Spinal cord (tissue), 10 donors: Measurements from ENCODE around the gene FAM72D. TPM values are rescaled to one million over a fixed set of nuclear protein-coding genes. Genes with fewer than 3 reads are reported as not detected.
"Not testable (repeated sequence)": the region's sequence is repeated elsewhere in the genome, so short reads cannot be mapped to it uniquely, and the experiment has no call there.

Experiments used
- DNase-seq, 6 donors: peaks; one replicate each; pipeline versions ENCODE4 v3.0.0 to v3.0.0-alpha.2; 2013 to 2015; ENCODE audit warnings: low spot score in 6 of 6, low read depth in 4 of 6
- H3K27ac ChIP-seq: one replicate; pipeline ENCODE4 v1.5.1; 2013; ENCODE audit warnings: low read depth, low read length, control low read depth
- H3K27me3 ChIP-seq: one replicate; pipeline ENCODE4 v1.6.1; 2013; ENCODE audit warnings: low read length; ENCODE audit not compliant: control insufficient read depth, insufficient read depth
- H3K36me3 ChIP-seq: one replicate; pipeline ENCODE4 v1.6.1; 2013; ENCODE audit warnings: low read length; ENCODE audit not compliant: control insufficient read depth, insufficient read depth
- H3K4me1 ChIP-seq: one replicate; pipeline ENCODE4 v1.6.1; 2013; ENCODE audit warnings: low read length; ENCODE audit not compliant: control insufficient read depth, insufficient read depth
- H3K4me3 ChIP-seq: one replicate; pipeline ENCODE4 v1.5.1; 2013; ENCODE audit warnings: low read depth, low read length, control low read depth
- H3K9me3 ChIP-seq: one replicate; pipeline ENCODE4 v1.6.1; 2013; ENCODE audit warnings: low read length; ENCODE audit not compliant: control insufficient read depth, insufficient read depth
- WGBS: methylation state at CpG from one replicate; pipeline ENCODE4 v1.1.5; 2013; ENCODE audit warnings: missing lambda C conversion rate; ENCODE audit not compliant: insufficient coverage; 5-methylcytosine and 5-hydroxymethylcytosine counted together
- polyA plus RNA-seq, 2 donors: library from polyadenylated mRNA; unstranded; fragments of 120-200 nt; gene quantifications; one replicate each; pipeline ENCODE4 v1.2.1, GENCODE V29; 2013; ENCODE audit not compliant: insufficient read length in 2 of 2
- total RNA-seq, 2 donors: library from RNA; depleted of rRNA in 1 of 2; stranded (reverse); fragments of 120-200 nt in 1 of 2; fragments of >200 nt in 1 of 2; gene quantifications; one replicate each; pipeline versions ENCODE4 v1.2.3 to v1.2.4, GENCODE V29; 2013 to 2014
- donor health status: healthy.

Gene FAM72D
- total and polyA plus RNA-seq, 4 donors: 0.94 to 3.3 (median 2.0) TPM

- WGBS: no CpG with 5 or more reads among the region's 5 CpGs
- not testable (repeated sequence) for H3K4me3 ChIP-seq, H3K27ac ChIP-seq, H3K27me3 ChIP-seq, H3K4me1 ChIP-seq, H3K9me3 ChIP-seq, H3K36me3 ChIP-seq
- DNase-seq: peak in 1 of 6 donors; percentile 0
Measured at GRCh38 chr1:145065194-145065826, 30.5 kb upstream of the FAM72D start.

DNA sequence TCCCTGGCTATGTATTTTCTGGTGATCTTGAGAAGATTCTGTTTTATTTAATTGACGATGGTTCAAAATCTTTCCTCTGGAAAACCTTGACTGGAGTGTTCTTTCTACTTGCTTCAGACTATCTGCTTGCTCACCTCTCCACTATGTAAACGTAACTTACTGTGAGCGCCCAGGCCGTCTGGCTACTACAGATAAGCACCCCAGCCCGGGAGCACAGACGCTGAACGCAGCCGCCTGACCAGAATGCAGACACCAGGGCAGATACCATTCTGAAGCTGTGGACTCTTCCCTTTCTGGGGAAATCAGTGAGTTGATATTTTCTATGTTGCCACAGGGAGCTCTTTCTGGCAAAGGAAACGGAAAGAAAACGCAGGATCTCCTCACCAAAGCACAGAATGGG, 29.3 kb upstream of the FAM72D start:
- not testable (repeated sequence) for H3K36me3 ChIP-seq, H3K4me1 ChIP-seq, H3K27me3 ChIP-seq, DNase-seq, H3K27ac ChIP-seq, H3K9me3 ChIP-seq, H3K4me3 ChIP-seq
- WGBS: no CpG with 5 or more reads among the region's 10 CpGs

DNA sequence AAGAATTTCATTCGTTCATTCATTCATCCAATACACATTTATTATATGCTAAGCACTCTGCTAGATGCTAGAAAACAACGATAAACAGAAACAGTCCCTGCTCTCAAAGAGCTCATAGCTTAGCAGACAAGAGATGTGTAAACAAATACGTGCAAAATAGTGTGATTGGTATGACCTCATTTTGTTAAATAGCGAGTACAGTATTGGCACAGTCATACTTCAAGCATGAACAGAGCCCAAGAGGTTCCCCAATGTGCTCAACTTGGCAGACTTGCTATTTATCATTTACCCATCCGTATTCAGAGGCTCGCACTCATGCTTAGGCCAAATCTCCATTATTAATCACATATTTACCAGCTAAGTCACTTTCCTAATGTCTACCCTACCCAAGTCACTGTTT, 24.2 kb upstream of the FAM72D start:
- DNase-seq, H3K27ac ChIP-seq: not testable (repeated sequence)
- WGBS: no CpG with 5 or more reads among the region's 6 CpGs

GRCh38 chr1:145074021-145074559, 21.7 kb upstream of the FAM72D start:
- H3K36me3 ChIP-seq, DNase-seq, H3K27ac ChIP-seq, H3K27me3 ChIP-seq, H3K4me1 ChIP-seq, H3K9me3 ChIP-seq, H3K4me3 ChIP-seq: not testable (repeated sequence)
- no CpG with 5 or more reads among the region's 6 CpGs for WGBS

More for the DNA sequence above, 24.2 kb upstream of the FAM72D start:
- H3K36me3 ChIP-seq, H3K27me3 ChIP-seq, H3K9me3 ChIP-seq, H3K4me1 ChIP-seq, H3K4me3 ChIP-seq: not testable (repeated sequence)

DNA sequence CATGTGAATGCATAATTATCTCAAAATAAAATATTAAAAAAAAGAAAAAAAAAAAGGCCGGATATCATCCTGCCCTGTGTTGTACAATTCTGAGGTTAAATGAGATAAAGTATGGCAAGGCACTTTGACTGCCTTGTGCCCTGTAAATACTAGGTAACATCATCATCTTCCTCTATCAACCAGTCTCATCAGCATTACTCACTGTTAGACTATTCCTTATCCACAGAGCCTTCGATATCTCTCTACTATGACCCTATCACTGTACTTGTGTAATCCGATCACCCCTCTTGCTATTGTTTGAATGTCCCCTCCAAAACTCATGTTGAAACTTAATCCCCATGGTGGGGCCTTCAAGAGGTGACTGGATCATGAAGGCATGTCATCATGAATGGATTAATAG, 18.9 kb upstream of the FAM72D start:
- H3K36me3 ChIP-seq, H3K4me3 ChIP-seq: not testable (repeated sequence)
- WGBS: no CpG with 5 or more reads among the region's 3 CpGs

GRCh38 chr1:145077872-145078786, 17.6 kb upstream of the FAM72D start:
- H3K4me1 ChIP-seq, H3K9me3 ChIP-seq, H3K4me3 ChIP-seq, H3K27me3 ChIP-seq, DNase-seq, H3K36me3 ChIP-seq, H3K27ac ChIP-seq: not testable (repeated sequence)
- WGBS: no CpG with 5 or more reads among the region's 11 CpGs

More for the DNA sequence above, 18.9 kb upstream of the FAM72D start:
- H3K4me1 ChIP-seq, DNase-seq, H3K27me3 ChIP-seq, H3K9me3 ChIP-seq, H3K27ac ChIP-seq: not testable (repeated sequence)

DNA sequence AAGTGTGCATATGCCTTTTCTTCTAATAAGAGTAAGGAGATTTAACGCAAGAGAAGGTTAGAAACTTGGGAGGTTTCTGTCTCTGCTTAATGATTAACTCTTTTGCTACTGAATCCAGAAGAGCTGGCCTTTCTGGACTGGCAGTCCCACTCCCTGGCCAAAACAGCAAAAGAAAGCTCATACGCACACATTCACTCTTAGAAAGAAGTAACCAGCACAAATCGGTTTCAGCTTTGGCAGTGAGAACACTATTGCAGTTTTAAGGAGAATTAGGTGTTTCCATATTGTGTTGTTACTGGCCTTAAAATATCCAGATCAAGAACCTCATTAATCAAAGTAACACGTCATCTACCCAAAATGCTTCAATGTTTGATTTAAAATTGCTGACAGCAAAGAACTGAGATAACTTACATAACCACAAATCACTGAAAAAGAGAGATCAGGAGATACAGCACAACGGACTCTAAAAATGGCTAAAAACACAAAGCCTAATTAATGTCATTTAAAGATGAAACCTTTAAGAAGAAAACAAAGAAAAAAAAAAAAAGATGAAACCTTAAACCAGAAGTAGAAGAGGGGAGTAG, 16.9 kb upstream of the FAM72D start:
- H3K27ac ChIP-seq, H3K27me3 ChIP-seq, H3K4me3 ChIP-seq, H3K4me1 ChIP-seq, H3K36me3 ChIP-seq, DNase-seq, H3K9me3 ChIP-seq: not testable (repeated sequence)
- no CpG with 5 or more reads among the region's 5 CpGs for WGBS

- H3K4me1 ChIP-seq, H3K27ac ChIP-seq, H3K27me3 ChIP-seq, H3K4me3 ChIP-seq, H3K9me3 ChIP-seq, H3K36me3 ChIP-seq: not testable (repeated sequence)
- peak in 1 of 6 donors; percentile 0 for DNase-seq
- WGBS: no CpG with 5 or more reads among the region's 2 CpGs
Measured at GRCh38 chr1:145079737-145080136, 16.0 kb upstream of the FAM72D start.

- not testable (repeated sequence) for H3K27ac ChIP-seq, H3K9me3 ChIP-seq, DNase-seq, H3K4me3 ChIP-seq, H3K4me1 ChIP-seq, H3K36me3 ChIP-seq, H3K27me3 ChIP-seq
- no CpG with 5 or more reads among the region's 3 CpGs for WGBS
Measured at GRCh38 chr1:145080193-145080592, 15.6 kb upstream of the FAM72D start.
